ENCODE measurements around the gene LEKR1. TPM values are rescaled to one million over a fixed set of nuclear protein-coding genes. Genes with fewer than 3 reads are reported as not detected.

Gene LEKR1
- total and polyA plus RNA-seq, 2 of the 13 experiments (the other 11 are each of a cell fraction or from before 2014, with no cell fraction given) = 0.49 to 1.5 TPM

DNA sequence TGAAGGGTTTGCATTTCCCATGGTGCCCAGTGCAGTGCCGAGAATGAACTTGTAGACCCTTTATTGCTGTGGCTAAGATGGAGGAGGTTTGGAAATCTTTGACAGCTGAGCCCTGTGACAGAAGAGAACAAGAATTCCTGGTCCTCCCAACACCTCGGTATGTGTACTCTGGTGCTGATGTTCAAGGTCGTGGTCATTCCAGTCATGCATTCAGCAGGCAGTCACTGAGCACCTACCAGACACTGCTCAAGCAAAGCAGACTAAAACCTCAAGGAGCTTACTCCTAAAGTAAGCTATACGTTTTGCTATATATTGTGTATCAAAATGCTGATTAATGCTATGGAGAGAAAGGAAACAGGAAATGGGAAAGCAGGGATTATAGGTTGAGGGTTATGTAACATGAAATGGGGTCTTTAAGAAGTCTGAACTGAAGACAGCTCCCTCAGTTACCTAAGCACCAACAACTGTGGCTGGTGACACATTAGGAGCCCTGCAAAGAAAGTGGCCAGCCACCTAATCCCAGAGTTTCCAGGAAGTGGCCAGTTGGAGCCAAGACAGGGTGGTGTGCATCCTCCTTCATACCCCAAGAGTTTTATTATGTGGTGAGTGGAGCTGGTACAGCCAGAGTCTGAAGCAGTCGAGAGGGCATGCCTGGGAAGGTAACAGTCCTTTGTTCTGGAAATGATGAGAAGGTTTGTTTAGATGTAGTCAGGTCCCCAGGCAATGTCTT is 268.8 kb downstream of the LEKR1 start (continued):
- TF ChIP-seq, protein P1, sequence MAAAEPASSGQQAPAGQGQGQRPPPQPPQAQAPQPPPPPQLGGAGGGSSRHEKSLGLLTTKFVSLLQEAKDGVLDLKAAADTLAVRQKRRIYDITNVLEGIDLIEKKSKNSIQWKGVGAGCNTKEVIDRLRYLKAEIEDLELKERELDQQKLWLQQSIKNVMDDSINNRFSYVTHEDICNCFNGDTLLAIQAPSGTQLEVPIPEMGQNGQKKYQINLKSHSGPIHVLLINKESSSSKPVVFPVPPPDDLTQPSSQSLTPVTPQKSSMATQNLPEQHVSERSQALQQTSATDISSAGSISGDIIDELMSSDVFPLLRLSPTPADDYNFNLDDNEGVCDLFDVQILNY (CRISPR knock-in tag; conservative IDR thresholded peaks at IDR 0.05) = no peak
- TF ChIP-seq, protein P2, sequence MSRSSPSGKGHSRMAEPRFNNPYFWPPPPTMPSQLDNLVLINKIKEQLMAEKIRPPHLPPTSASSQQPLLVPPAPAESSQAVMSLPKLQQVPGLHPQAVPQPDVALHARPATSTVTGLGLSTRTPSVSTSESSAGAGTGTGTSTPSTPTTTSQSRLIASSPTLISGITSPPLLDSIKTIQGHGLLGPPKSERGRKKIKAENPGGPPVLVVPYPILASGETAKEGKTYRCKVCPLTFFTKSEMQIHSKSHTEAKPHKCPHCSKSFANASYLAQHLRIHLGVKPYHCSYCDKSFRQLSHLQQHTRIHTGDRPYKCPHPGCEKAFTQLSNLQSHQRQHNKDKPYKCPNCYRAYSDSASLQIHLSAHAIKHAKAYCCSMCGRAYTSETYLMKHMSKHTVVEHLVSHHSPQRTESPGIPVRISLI (CRISPR knock-in tag; IDR thresholded peaks at IDR 0.05; ENCODE audit: borderline replicate concordance) = no peak
- TF ChIP-seq POGZ (CRISPR knock-in tag; IDR thresholded peaks at IDR 0.05) (0 out of 2 replicates have a peak, but pooled peaks have one; percentile 38), ZSCAN30 (CRISPR knock-in tag; IDR thresholded peaks at IDR 0.05) (no peak), SAP130 (CRISPR knock-in tag; IDR thresholded peaks at IDR 0.05; ENCODE audit: low read depth) (peak; percentile 85), KDM5B (CRISPR knock-in tag; IDR thresholded peaks at IDR 0.05; ENCODE audit: borderline replicate concordance) (no peak), ZFP36L1 (CRISPR knock-in tag; IDR thresholded peaks at IDR 0.05) (no peak), ZNF605 (CRISPR knock-in tag; IDR thresholded peaks at IDR 0.05) (no peak), THYN1 (CRISPR knock-in tag; IDR thresholded peaks at IDR 0.05; ENCODE audit: borderline replicate concordance, low read depth) (no peak), JUN (CRISPR knock-in tag; IDR thresholded peaks at IDR 0.05) (0 out of 2 replicates have a peak, but pooled peaks have one; percentile 51)
- TF ChIP-seq, protein P3, sequence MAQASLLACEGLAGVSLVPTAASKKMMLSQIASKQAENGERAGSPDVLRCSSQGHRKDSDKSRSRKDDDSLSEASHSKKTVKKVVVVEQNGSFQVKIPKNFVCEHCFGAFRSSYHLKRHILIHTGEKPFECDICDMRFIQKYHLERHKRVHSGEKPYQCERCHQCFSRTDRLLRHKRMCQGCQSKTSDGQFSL (CRISPR knock-in tag; IDR thresholded peaks at IDR 0.05) = no peak
- TF ChIP-seq, protein P4, sequence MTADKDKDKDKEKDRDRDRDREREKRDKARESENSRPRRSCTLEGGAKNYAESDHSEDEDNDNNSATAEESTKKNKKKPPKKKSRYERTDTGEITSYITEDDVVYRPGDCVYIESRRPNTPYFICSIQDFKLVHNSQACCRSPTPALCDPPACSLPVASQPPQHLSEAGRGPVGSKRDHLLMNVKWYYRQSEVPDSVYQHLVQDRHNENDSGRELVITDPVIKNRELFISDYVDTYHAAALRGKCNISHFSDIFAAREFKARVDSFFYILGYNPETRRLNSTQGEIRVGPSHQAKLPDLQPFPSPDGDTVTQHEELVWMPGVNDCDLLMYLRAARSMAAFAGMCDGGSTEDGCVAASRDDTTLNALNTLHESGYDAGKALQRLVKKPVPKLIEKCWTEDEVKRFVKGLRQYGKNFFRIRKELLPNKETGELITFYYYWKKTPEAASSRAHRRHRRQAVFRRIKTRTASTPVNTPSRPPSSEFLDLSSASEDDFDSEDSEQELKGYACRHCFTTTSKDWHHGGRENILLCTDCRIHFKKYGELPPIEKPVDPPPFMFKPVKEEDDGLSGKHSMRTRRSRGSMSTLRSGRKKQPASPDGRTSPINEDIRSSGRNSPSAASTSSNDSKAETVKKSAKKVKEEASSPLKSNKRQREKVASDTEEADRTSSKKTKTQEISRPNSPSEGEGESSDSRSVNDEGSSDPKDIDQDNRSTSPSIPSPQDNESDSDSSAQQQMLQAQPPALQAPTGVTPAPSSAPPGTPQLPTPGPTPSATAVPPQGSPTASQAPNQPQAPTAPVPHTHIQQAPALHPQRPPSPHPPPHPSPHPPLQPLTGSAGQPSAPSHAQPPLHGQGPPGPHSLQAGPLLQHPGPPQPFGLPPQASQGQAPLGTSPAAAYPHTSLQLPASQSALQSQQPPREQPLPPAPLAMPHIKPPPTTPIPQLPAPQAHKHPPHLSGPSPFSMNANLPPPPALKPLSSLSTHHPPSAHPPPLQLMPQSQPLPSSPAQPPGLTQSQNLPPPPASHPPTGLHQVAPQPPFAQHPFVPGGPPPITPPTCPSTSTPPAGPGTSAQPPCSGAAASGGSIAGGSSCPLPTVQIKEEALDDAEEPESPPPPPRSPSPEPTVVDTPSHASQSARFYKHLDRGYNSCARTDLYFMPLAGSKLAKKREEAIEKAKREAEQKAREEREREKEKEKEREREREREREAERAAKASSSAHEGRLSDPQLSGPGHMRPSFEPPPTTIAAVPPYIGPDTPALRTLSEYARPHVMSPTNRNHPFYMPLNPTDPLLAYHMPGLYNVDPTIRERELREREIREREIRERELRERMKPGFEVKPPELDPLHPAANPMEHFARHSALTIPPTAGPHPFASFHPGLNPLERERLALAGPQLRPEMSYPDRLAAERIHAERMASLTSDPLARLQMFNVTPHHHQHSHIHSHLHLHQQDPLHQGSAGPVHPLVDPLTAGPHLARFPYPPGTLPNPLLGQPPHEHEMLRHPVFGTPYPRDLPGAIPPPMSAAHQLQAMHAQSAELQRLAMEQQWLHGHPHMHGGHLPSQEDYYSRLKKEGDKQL (CRISPR knock-in tag; IDR thresholded peaks at IDR 0.05; ENCODE audit: low read depth) = no peak
- TF ChIP-seq, protein P5, sequence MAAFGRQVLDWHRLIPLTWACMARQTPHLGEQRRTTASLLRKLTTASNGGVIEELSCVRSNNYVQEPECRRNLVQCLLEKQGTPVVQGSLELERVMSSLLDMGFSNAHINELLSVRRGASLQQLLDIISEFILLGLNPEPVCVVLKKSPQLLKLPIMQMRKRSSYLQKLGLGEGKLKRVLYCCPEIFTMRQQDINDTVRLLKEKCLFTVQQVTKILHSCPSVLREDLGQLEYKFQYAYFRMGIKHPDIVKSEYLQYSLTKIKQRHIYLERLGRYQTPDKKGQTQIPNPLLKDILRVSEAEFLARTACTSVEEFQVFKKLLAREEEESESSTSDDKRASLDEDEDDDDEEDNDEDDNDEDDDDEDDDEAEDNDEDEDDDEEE (CRISPR knock-in tag; IDR thresholded peaks at IDR 0.05) = no peak
- TF ChIP-seq, protein P6, sequence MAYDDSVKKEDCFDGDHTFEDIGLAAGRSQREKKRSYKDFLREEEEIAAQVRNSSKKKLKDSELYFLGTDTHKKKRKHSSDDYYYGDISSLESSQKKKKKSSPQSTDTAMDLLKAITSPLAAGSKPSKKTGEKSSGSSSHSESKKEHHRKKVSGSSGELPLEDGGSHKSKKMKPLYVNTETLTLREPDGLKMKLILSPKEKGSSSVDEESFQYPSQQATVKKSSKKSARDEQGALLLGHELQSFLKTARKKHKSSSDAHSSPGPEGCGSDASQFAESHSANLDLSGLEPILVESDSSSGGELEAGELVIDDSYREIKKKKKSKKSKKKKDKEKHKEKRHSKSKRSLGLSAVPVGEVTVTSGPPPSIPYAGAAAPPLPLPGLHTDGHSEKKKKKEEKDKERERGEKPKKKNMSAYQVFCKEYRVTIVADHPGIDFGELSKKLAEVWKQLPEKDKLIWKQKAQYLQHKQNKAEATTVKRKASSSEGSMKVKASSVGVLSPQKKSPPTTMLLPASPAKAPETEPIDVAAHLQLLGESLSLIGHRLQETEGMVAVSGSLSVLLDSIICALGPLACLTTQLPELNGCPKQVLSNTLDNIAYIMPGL (CRISPR knock-in tag; IDR thresholded peaks at IDR 0.05; ENCODE audit: borderline replicate concordance in 1 of 2, low read depth in 1 of 2) = no peak
- TF ChIP-seq, protein P7, sequence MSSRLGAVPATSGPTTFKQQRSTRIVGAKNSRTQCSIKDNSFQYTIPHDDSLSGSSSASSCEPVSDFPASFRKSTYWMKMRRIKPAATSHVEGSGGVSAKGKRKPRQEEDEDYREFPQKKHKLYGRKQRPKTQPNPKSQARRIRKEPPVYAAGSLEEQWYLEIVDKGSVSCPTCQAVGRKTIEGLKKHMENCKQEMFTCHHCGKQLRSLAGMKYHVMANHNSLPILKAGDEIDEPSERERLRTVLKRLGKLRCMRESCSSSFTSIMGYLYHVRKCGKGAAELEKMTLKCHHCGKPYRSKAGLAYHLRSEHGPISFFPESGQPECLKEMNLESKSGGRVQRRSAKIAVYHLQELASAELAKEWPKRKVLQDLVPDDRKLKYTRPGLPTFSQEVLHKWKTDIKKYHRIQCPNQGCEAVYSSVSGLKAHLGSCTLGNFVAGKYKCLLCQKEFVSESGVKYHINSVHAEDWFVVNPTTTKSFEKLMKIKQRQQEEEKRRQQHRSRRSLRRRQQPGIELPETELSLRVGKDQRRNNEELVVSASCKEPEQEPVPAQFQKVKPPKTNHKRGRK (CRISPR knock-in tag; IDR thresholded peaks at IDR 0.05) = no peak
